Hepatocyte (in vitro differentiated cells): ENCODE data around the gene FSIP1.

ENCODE experiments used
- CTCF ChIP-seq: fragments of 200-600 bp; sonication (generic); IDR thresholded peaks from 2 replicates; pipeline ENCODE4 v1.5.1; 2016; ENCODE audit warnings: antibody characterized with exemption, mild to moderate bottlenecking; ENCODE audit not compliant: poor library complexity
- EZH2 ChIP-seq: fragments of 200-600 bp; sonication (generic); IDR thresholded peaks from 2 replicates; pipeline ENCODE4 v1.6.1; 2016; ENCODE audit warnings: antibody characterized with exemption, mild to moderate bottlenecking, borderline replicate concordance
- EZH2phosphoT487 ChIP-seq: fragments of 200-600 bp; sonication (generic); IDR thresholded peaks from one replicate; pipeline ENCODE4 v1.6.1; 2018; ENCODE audit warnings: antibody characterized with exemption, mild to moderate bottlenecking, low read depth, moderate library complexity; ENCODE audit not compliant: unreplicated experiment, severe bottlenecking

- TF ChIP-seq EZH2phosphoT487, result no peak
- TF ChIP-seq CTCF, result no peak
- TF ChIP-seq EZH2, result no peak
These were observed 21.6 kb downstream of the FSIP1 start for GRCh38 chr15:39761006-39761405.
